ENCODE results near the gene WWOX. TPM values are rescaled to one million over a fixed set of nuclear protein-coding genes. Genes with fewer than 3 reads are reported as not detected.

Gene WWOX
- total and polyA plus RNA-seq, 2 donors (not counting 1 experiment from before 2014, with no cell fraction given) = 10.5 to 42.3 TPM

DNA sequence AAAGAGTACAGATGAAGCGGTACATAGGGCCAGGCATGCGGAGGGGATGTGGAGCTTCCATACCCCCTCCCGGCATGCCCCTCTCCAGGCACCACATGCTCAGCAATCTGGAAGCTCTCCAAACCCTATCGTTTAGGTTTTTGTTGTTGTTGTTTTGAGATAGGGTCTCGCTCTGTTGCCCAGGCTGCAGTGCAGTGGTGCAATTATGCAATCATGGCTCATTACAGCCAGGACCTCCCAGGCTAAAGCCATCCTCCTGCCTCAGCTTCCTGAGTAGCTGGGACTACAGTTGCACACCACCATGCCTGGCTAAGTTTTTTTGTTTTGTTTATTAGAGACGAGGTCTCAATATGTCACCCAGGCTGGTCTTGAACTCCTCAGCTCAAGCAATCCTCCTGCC is 50.8 kb downstream of the WWOX start:
- WGBS (ENCODE audit: insufficient coverage) = 100% methylated on average over 1 of the region's 6 CpGs
- Histone ChIP-seq H2AFZ (ENCODE audit: insufficient read depth, low read depth, low read length, poor library complexity, severe bottlenecking) (no peak overlapping the region), H3K4me1 (ENCODE audit: control insufficient read depth in 2 of 2, insufficient read depth in 2 of 2, low read length in 2 of 2) (no peaks in the 10 kb centered on the region), H4K20me1 (ENCODE audit: control insufficient read depth, insufficient read depth, low read length, poor library complexity, severe bottlenecking) (no peaks in the 10 kb centered on the region), H3K27me3 (replicated peaks in 1 of 4; ENCODE audit: control extremely low read depth in 1 of 4, control insufficient read depth in 3 of 4, insufficient read depth in 4 of 4, low read length in 3 of 4) (no peaks in the 10 kb centered on the region), H3K9me3 (ENCODE audit: control extremely low read depth in 1 of 3, control insufficient read depth in 2 of 3, insufficient read depth in 1 of 3, low read length in 2 of 3) (no peaks in the 10 kb centered on the region), H3K4me3 (ENCODE audit: control extremely low read depth in 1 of 5, extremely low read depth in 1 of 5, insufficient read depth in 1 of 5, low read depth in 2 of 5, low read length in 4 of 5) (no peak overlapping the region), H3K79me2 (ENCODE audit: control insufficient read depth, insufficient read depth, low read length) (no peaks in the 10 kb centered on the region), H3K36me3 (replicated peaks in 1 of 2; ENCODE audit: control extremely low read depth in 1 of 2, control insufficient read depth in 1 of 2, extremely low read depth in 1 of 2, insufficient read depth in 2 of 2, low read length in 1 of 2) (no peaks in the 10 kb centered on the region), H3K4me2 (replicated peaks; ENCODE audit: low read depth, low read length, poor library complexity, severe bottlenecking) (no peak overlapping the region), H3K27ac (ENCODE audit: low read length in 2 of 2) (no peak overlapping the region), H3K9ac (ENCODE audit: low read length) (no peak overlapping the region)
- ChIA-PET POLR2A (no interaction called here), CTCF (no interaction called here)
- ATAC-seq (ENCODE audit: low read depth) (no peak), DNase-seq (no peak)
- no peak overlapping the region for H3K4me3 Mint-ChIP-seq
- no peak overlapping the region for H3K27ac Mint-ChIP-seq
- no peaks in the 10 kb centered on the region for H3K9me3 Mint-ChIP-seq (ENCODE audit: insufficient read depth)
- intact Hi-C loops (cut with micrococcal nuclease) = no loop called here
- TF ChIP-seq EZH2 (IDR thresholded peaks at IDR 0.05; ENCODE audit: borderline replicate concordance, insufficient read depth, low read depth, low read length, poor library complexity, severe bottlenecking) = no peak
- TF ChIP-seq, protein P1, sequence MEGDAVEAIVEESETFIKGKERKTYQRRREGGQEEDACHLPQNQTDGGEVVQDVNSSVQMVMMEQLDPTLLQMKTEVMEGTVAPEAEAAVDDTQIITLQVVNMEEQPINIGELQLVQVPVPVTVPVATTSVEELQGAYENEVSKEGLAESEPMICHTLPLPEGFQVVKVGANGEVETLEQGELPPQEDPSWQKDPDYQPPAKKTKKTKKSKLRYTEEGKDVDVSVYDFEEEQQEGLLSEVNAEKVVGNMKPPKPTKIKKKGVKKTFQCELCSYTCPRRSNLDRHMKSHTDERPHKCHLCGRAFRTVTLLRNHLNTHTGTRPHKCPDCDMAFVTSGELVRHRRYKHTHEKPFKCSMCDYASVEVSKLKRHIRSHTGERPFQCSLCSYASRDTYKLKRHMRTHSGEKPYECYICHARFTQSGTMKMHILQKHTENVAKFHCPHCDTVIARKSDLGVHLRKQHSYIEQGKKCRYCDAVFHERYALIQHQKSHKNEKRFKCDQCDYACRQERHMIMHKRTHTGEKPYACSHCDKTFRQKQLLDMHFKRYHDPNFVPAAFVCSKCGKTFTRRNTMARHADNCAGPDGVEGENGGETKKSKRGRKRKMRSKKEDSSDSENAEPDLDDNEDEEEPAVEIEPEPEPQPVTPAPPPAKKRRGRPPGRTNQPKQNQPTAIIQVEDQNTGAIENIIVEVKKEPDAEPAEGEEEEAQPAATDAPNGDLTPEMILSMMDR (IDR thresholded peaks at IDR 0.05) = no peak
- H3K4me1 Mint-ChIP-seq = no peaks in the 10 kb centered on the region
- H3K27me3 Mint-ChIP-seq = no peaks in the 10 kb centered on the region

DNA sequence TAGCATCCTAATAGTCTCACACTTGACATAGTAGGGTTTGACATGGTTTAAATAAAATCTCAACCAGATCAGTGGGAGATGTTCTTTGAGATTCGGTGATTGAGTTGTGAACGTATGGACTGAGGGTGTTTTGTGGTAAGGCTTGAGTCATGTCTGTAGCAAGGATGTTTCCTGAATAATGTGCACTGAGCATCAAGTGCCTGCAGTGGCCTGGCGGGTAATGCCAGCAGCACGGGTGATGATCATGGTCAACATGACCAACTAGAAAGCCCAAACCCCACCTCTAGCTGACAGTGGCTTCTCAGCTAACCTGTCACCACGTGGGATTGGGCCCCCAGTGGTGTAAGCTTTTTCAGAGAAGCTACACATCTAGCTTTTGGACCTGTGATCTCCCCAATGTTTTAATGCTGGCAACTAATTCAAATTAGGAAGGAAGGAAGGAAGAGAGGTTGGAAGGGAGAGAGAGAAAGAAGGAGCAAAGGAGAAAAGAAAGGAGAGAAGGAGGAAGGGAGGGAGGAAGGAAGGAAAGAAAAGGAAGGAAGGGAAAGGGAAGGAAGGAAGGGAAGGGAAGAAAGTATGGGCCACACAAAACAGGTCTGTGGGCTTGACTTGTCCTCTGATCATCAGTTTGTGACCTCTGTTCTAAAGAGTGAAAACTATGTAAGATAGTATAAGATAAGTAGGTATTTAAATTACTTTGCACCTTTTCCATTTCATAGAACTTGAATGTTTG is 55.4 kb downstream of the WWOX start:
- no peaks in the 10 kb centered on the region for H3K79me2 ChIP-seq (ENCODE audit: control insufficient read depth, insufficient read depth, low read length)
- ATAC-seq (ENCODE audit: low read depth) (no peak), DNase-seq (no peak)
- no peak overlapping the region for H3K27ac Mint-ChIP-seq
- no peaks in the 10 kb centered on the region for H3K27me3 Mint-ChIP-seq
- WGBS (ENCODE audit: insufficient coverage) = 38% methylated on average over 2 of the region's 5 CpGs
- no peak overlapping the region for H3K4me3 Mint-ChIP-seq
- no peaks in the 10 kb centered on the region for H3K4me1 ChIP-seq (ENCODE audit: control insufficient read depth in 2 of 2, insufficient read depth in 2 of 2, low read length in 2 of 2)
- peaks cover 0 to 1% (median 1%) of the 10 kb centered on the region in 3 donors for H3K9me3 ChIP-seq (ENCODE audit: control extremely low read depth in 1 of 3, control insufficient read depth in 2 of 3, insufficient read depth in 1 of 3, low read length in 2 of 3)
- no peaks in the 10 kb centered on the region for H3K36me3 ChIP-seq (replicated peaks in 1 of 2; ENCODE audit: control extremely low read depth in 1 of 2, control insufficient read depth in 1 of 2, extremely low read depth in 1 of 2, insufficient read depth in 2 of 2, low read length in 1 of 2)
- H2AFZ ChIP-seq (ENCODE audit: insufficient read depth, low read depth, low read length, poor library complexity, severe bottlenecking) = no peak overlapping the region
- no peaks in the 10 kb centered on the region for H4K20me1 ChIP-seq (ENCODE audit: control insufficient read depth, insufficient read depth, low read length, poor library complexity, severe bottlenecking)
- no peak overlapping the region for H3K27ac ChIP-seq (ENCODE audit: low read length in 2 of 2)
- CTCF ChIA-PET = interaction anchor here (0.6 to 1.5 kb wide), 3 partner anchors 18 to 33 kb away, joined by 3 read pairs; no protein-coding TSS in a partner anchor
- no peaks in the 10 kb centered on the region for H3K4me1 Mint-ChIP-seq
- intact Hi-C loops (cut with micrococcal nuclease) = no loop called here
- peaks cover 4% of the 10 kb centered on the region for H3K9me3 Mint-ChIP-seq (ENCODE audit: insufficient read depth)
- no peak overlapping the region for H3K4me2 ChIP-seq (replicated peaks; ENCODE audit: low read depth, low read length, poor library complexity, severe bottlenecking)
- POLR2A ChIA-PET = no interaction called here
- no peak for TF ChIP-seq EZH2 (IDR thresholded peaks at IDR 0.05; ENCODE audit: borderline replicate concordance, insufficient read depth, low read depth, low read length, poor library complexity, severe bottlenecking)
- no peaks in the 10 kb centered on the region for H3K27me3 ChIP-seq (replicated peaks in 1 of 4; ENCODE audit: control extremely low read depth in 1 of 4, control insufficient read depth in 3 of 4, insufficient read depth in 4 of 4, low read length in 3 of 4)
- no peak overlapping the region for H3K4me3 ChIP-seq (ENCODE audit: control extremely low read depth in 1 of 5, extremely low read depth in 1 of 5, insufficient read depth in 1 of 5, low read depth in 2 of 5, low read length in 4 of 5)
- no peak overlapping the region for H3K9ac ChIP-seq (ENCODE audit: low read length)
